Peyer's patch (tissue), 4 donors: ENCODE measurements around the gene FARS2. TPM values are rescaled to one million over a fixed set of nuclear protein-coding genes. Genes with fewer than 3 reads are reported as not detected.

Experiments
- DNase-seq, 3 donors: peaks; one replicate each; pipeline ENCODE4 v3.0.0-alpha.2; 2017 to 2019
- H3K27ac ChIP-seq, 4 donors: fragments of 200-600 bp; sonication (generic); one replicate each; pipeline ENCODE4 v1.5.1; 2016 to 2019
- H3K27me3 ChIP-seq, 2 donors: fragments of 200-600 bp; sonication (generic); one replicate each; pipeline ENCODE4 v1.5.1; 2019
- H3K36me3 ChIP-seq, 3 donors: fragments of 200-600 bp; sonication (generic); one replicate each; pipeline ENCODE4 v1.5.1; 2016 to 2019
- H3K4me1 ChIP-seq, 4 donors: fragments of 200-600 bp; sonication (generic); one replicate each; pipeline ENCODE4 v1.5.1; 2016 to 2019
- H3K4me3 ChIP-seq, 4 donors: fragments of 200-600 bp; sonication (generic); 1 replicate in 3 of 4; 2 replicates in 1 of 4; pipeline ENCODE4 v1.5.1; 2016 to 2019; ENCODE audit warnings: mild to moderate bottlenecking in 1 of 4
- H3K9me3 ChIP-seq, 4 donors: fragments of 200-600 bp; sonication (generic); one replicate each; pipeline ENCODE4 v1.5.1; 2016 to 2019; ENCODE audit warnings: mild to moderate bottlenecking in 1 of 4
- CTCF ChIP-seq, 6 experiments: fragments of 450-650 bp in 4 of 6; fragments of 200-600 bp in 2 of 6; sonication (generic) in 1 of 6; IDR thresholded peaks; one replicate each; pipeline ENCODE4 v1.5.1; 2017 to 2019; ENCODE audit warnings: antibody characterized with exemption in 6 of 6, mild to moderate bottlenecking in 3 of 6, moderate library complexity in 1 of 6
- POLR2A ChIP-seq, 2 donors: fragments of 450-650 bp; IDR thresholded peaks; one replicate each; pipeline ENCODE4 v1.5.1; 2017; ENCODE audit warnings: antibody characterized with exemption in 2 of 2, mild to moderate bottlenecking in 2 of 2, moderate library complexity in 2 of 2
- total RNA-seq, 4 donors: library from RNA; depleted of rRNA; stranded (reverse); fragments of >200 nt; gene quantifications; one replicate each; pipeline ENCODE4 v1.1.0, GENCODE V29; 2016

The FARS2 gene
- total RNA-seq, 4 donors from 2014 or later: 9.5 to 42.1 (median 17.1) TPM

DNA sequence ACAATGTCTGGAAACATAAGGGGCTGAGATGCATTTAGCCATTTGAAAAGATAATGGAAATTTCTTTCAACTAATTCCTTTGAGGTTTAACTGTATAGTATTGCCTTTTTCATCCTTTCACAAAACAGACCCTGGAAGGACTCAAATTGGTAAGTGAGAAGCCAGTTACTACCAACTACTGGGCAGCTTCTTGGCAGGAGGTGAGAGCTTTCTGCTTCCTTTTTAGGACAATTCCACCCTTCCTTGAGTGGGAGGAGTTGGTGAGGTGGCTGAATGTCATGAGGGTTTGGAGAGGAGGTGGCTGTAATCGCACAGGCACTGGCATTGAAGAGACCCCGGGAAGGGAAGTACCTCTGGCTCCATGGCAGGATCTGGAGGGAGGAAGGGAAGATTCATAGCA is 404.4 kb downstream of the FARS2 start:
- Histone ChIP-seq H3K4me1 (no peaks in the 10 kb centered on the region), H3K4me3 (no peak overlapping the region), H3K36me3 (no peaks in the 10 kb centered on the region), H3K27ac (peak overlapping the region in 1 of 4 donors; percentile 53), H3K9me3 (no peaks in the 10 kb centered on the region), H3K27me3 (no peaks in the 10 kb centered on the region)
- TF ChIP-seq CTCF (IDR thresholded peaks at IDR 0.05): no peak
- no peak for TF ChIP-seq POLR2A (IDR thresholded peaks at IDR 0.05)
- no peak for DNase-seq

- no peaks in the 10 kb centered on the region for H3K27me3 ChIP-seq
Measured at GRCh38 chr6:5666695-5667094, 405.4 kb downstream of the FARS2 start.

DNA sequence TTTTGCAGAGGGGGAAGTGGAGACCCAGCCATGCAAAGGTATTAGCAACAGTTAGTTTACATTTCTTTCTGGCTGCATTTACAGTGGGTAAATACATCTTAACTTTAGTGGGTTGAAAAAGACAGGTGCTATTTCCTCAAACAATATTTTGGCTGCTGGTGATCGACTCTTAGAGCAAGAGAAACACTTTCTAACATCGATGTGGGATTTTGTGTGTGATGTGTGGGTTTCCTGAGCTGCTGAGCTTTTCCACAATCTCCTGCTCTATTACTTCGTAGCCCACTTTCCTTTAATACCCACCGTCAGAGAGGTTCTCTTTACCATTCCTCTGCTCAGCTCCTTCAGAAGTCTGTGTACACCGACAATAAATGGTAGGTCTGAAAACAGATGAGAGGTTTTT is 406.4 kb downstream of the FARS2 start:
- Histone ChIP-seq H3K4me3 (no peak overlapping the region), H3K36me3 (no peaks in the 10 kb centered on the region), H3K9me3 (no peaks in the 10 kb centered on the region), H3K4me1 (no peaks in the 10 kb centered on the region), H3K27me3 (no peaks in the 10 kb centered on the region), H3K27ac (no peak overlapping the region)
- DNase-seq: no peak
- TF ChIP-seq POLR2A (IDR thresholded peaks at IDR 0.05) (no peak), CTCF (IDR thresholded peaks at IDR 0.05) (no peak)

More at GRCh38 chr6:5666695-5667094, 405.4 kb downstream of the FARS2 start:
- Histone ChIP-seq H3K4me1 (no peaks in the 10 kb centered on the region), H3K27ac (no peak overlapping the region), H3K9me3 (no peaks in the 10 kb centered on the region), H3K36me3 (no peaks in the 10 kb centered on the region), H3K4me3 (no peak overlapping the region)
- DNase-seq: no peak
- TF ChIP-seq POLR2A (IDR thresholded peaks at IDR 0.05): no peak
- no peak for TF ChIP-seq CTCF (IDR thresholded peaks at IDR 0.05)

DNA sequence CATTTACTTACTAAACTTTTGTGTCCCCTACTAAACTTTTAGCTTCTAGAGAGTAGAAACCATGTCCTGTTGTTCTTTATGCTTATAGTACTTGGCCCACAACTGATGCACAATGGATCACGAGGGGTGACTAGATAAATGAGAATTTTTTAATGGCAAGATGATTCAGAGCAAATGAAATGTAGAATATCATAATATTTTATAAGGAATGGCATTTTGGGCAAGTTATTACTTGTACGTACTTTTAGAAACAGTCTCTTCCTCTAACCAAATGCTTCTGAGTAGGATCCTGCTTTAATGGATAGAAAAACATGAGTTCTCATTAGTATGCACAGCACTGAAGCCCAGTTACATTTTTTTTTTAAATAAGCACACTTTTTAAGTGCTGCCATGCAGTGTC is 409.1 kb downstream of the FARS2 start:
- H3K36me3 ChIP-seq: no peaks in the 10 kb centered on the region

GRCh38 chr6:5670811-5671561 is 409.7 kb downstream of the FARS2 start:
- H3K27ac ChIP-seq: peak overlapping the region in 1 of 4 donors; percentile 12
- H3K36me3 ChIP-seq: no peaks in the 10 kb centered on the region
- H3K9me3 ChIP-seq: no peaks in the 10 kb centered on the region
- H3K4me3 ChIP-seq: no peak overlapping the region
- no peak for DNase-seq
- no peaks in the 10 kb centered on the region for H3K27me3 ChIP-seq
- no peaks in the 10 kb centered on the region for H3K4me1 ChIP-seq
- TF ChIP-seq CTCF (IDR thresholded peaks at IDR 0.05) (no peak), POLR2A (IDR thresholded peaks at IDR 0.05) (no peak)

More for the DNA sequence above, 409.1 kb downstream of the FARS2 start:
- Histone ChIP-seq H3K4me3 (no peak overlapping the region), H3K4me1 (no peaks in the 10 kb centered on the region), H3K9me3 (no peaks in the 10 kb centered on the region), H3K27ac (no peak overlapping the region), H3K27me3 (no peaks in the 10 kb centered on the region)
- TF ChIP-seq POLR2A (IDR thresholded peaks at IDR 0.05) (no peak), CTCF (IDR thresholded peaks at IDR 0.05) (no peak)
- no peak for DNase-seq
